Panc1 (cell line): ENCODE results near the gene ANXA3. TPM values are rescaled to one million over a fixed set of nuclear protein-coding genes. Genes with fewer than 3 reads are reported as not detected.

Experiments used
- ATAC-seq: fragments of 200-7000 bp; cut with Tn5 transposase; 2 replicates; pipeline ENCODE4 v1.9.1; 2020; ENCODE audit warnings: mild to moderate bottlenecking, moderate library complexity
- BruUV-seq: library from RNA; stranded (reverse); fragments of 400-500 nt; replicated peaks from 2 replicates; lab custom pipeline; 2021; lab: Mats Ljungman, UMichigan
- CTCF ChIA-PET: fragments of 300-600 bp; sonication (Branson Sonifier 250); formaldehyde crosslinking; loops from one replicate; lab custom pipeline; 2022; ENCODE audit warnings: antibody characterized with exemption; lab: Charles Lee
- POLR2A ChIA-PET: fragments of 300-600 bp; sonication (Branson Sonifier 250); formaldehyde crosslinking; loops from one replicate; lab custom pipeline; 2022; ENCODE audit warnings: antibody characterized with exemption; lab: Charles Lee
- DNase-seq: peaks from one replicate; pipeline ENCODE4 v3.0.0-alpha.2; 2010; ENCODE audit warnings: low read depth, low spot score
- H3K27ac ChIP-seq: 2 replicates; pipeline ENCODE4 v1.5.1; 2011; ENCODE audit warnings: mild to moderate bottlenecking, low read length, inconsistent platforms
- H3K27me3 ChIP-seq: fragments of 200-500 bp; sonication (Bioruptor generic); 2 replicates; pipeline ENCODE4 v1.6.0; 2014; ENCODE audit warnings: low read length, inconsistent platforms; ENCODE audit not compliant: control insufficient read depth, insufficient read depth
- H3K36me3 ChIP-seq: fragments of 200-500 bp; sonication (Bioruptor generic); 2 replicates; pipeline ENCODE4 v1.5.1; 2014; ENCODE audit warnings: inconsistent platforms, mild to moderate bottlenecking, low read length, moderate library complexity; ENCODE audit not compliant: control insufficient read depth, insufficient read depth
- H3K4me1 ChIP-seq: 2 replicates; pipeline ENCODE4 v1.5.1; 2011; ENCODE audit warnings: inconsistent platforms, mild to moderate bottlenecking, low read length, moderate library complexity; ENCODE audit not compliant: control insufficient read depth, insufficient read depth
- H3K4me3 ChIP-seq, 2 experiments: 2 replicates each; pipeline ENCODE4 v1.5.1; 2011 to 2012; ENCODE audit warnings: low read depth in 2 of 2, low read length in 2 of 2, mild to moderate bottlenecking in 2 of 2, inconsistent platforms in 1 of 2, moderate library complexity in 1 of 2
- H3K9me3 ChIP-seq: fragments of 200-500 bp; sonication (Bioruptor generic); 2 replicates; pipeline ENCODE4 v1.5.1; 2014; ENCODE audit warnings: low read depth, mild to moderate bottlenecking, inconsistent platforms, low read length, moderate library complexity; ENCODE audit not compliant: control insufficient read depth, insufficient read depth
- CTCF ChIP-seq: fragments of 450-650 bp; IDR thresholded peaks from 2 replicates; pipeline ENCODE4 v1.5.1; 2017; ENCODE audit warnings: mild to moderate bottlenecking
- POLR2AphosphoS5 ChIP-seq: IDR thresholded peaks from 2 replicates; pipeline ENCODE4 v1.6.1; 2012; ENCODE audit warnings: mild to moderate bottlenecking, low read depth, low read length, moderate library complexity
- REST ChIP-seq, 2 experiments: IDR thresholded peaks; 2 replicates each; pipeline ENCODE4 v1.6.1; 2011 to 2012; ENCODE audit warnings: low read depth in 2 of 2, control low read depth in 1 of 2, low read length in 1 of 2, mild to moderate bottlenecking in 1 of 2, moderate library complexity in 1 of 2; ENCODE audit not compliant: insufficient read depth in 1 of 2
- SIN3A ChIP-seq: IDR thresholded peaks from 2 replicates; pipeline ENCODE4 v1.6.1; 2012; ENCODE audit warnings: low read depth, mild to moderate bottlenecking, low read length, moderate library complexity, borderline replicate concordance; ENCODE audit not compliant: insufficient read depth
- TCF7L2 ChIP-seq: IDR thresholded peaks from 2 replicates; pipeline ENCODE4 v1.6.1; 2011; ENCODE audit warnings: mild to moderate bottlenecking, low read depth, low read length, inconsistent platforms
- in situ Hi-C: cut with HindIII; loops from 2 replicates; pipeline ENCODE4 v1.10.0; 2016; ENCODE audit warnings: low sequenced_read_pairs, low pct_unique_long_range_greater_than_20kb
- intact Hi-C: fragments of 100-400 bp; cut with micrococcal nuclease; formaldehyde crosslinking; loops from one replicate; pipeline ENCODE4 v1.10.0; 2022; ENCODE audit not compliant: unreplicated experiment
- total RNA-seq: library from RNA; stranded (reverse); gene quantifications from one replicate; pipeline ENCODE4 v1.2.1, GENCODE V29; 2021; ENCODE audit not compliant: unreplicated experiment

The ANXA3 gene
- total RNA-seq, 1 experiment from 2014 or later, result 1.5 TPM

DNA sequence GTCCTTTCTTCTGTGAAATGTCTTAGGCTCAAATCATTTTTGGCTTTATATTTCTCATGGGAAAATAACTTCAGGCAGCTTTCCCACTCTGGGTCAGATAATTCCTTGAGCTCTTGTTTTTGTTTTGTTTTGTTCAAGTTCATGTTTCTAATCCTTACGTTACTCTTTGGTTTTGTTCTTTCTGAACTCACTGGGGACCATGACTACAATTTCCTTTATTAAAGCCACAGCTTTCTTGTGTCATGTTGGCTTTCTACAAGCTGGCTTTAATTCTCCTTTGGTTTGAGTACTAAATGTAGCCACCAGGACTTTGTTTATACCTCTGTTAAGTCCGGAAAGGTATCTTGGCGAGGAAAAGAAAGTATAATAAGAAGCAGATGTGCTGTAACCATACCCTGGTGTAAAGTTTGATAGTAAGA lies 30.8 kb upstream of the ANXA3 start:
- in situ Hi-C loops, result no loop called here
- Histone ChIP-seq H3K4me3 (no peak overlapping the region), H3K27me3 (no peaks in the 10 kb centered on the region), H3K9me3 (no peaks in the 10 kb centered on the region), H3K36me3 (no peaks in the 10 kb centered on the region), H3K4me1 (no peaks in the 10 kb centered on the region), H3K27ac (no peak overlapping the region)
- DNase-seq (no peak), ATAC-seq (no peak)
- ChIA-PET CTCF (no interaction called here), POLR2A (interaction anchor here (0.6 kb wide), 1 partner anchor 94 kb away, joined by 3 read pairs; no protein-coding TSS in a partner anchor)
- TF ChIP-seq REST (IDR thresholded peaks at IDR 0.05; ENCODE audit: insufficient read depth in 1 of 2, low read depth in 2 of 2, low read length in 1 of 2), result no peak
- TF ChIP-seq TCF7L2, result no peak
- TF ChIP-seq CTCF, result no peak
- TF ChIP-seq POLR2AphosphoS5, result no peak
- no peak for TF ChIP-seq SIN3A
- no TSS peak for BruUV-seq
- intact Hi-C loops, result no loop called here

GRCh38 chr4:78524009-78524408 lies 27.6 kb upstream of the ANXA3 start:
- POLR2A ChIA-PET, result no interaction called here
- H3K27me3 ChIP-seq, result no peaks in the 10 kb centered on the region
- no peak for TF ChIP-seq REST (IDR thresholded peaks at IDR 0.05; ENCODE audit: insufficient read depth in 1 of 2, low read depth in 2 of 2, low read length in 1 of 2)
- in situ Hi-C loops (no loop called here), intact Hi-C loops (no loop called here)
- no peak overlapping the region for H3K27ac ChIP-seq
- ATAC-seq (no peak), DNase-seq (no peak)
- BruUV-seq, result no TSS peak
- H3K9me3 ChIP-seq, result no peaks in the 10 kb centered on the region
- H3K36me3 ChIP-seq, result no peaks in the 10 kb centered on the region
- no peak overlapping the region for H3K4me3 ChIP-seq
- no peaks in the 10 kb centered on the region for H3K4me1 ChIP-seq
- CTCF ChIA-PET, result no interaction called here
